Activated naive CD8-positive, alpha-beta T cell treated with anti-CD3 and anti-CD28 coated beads for 36 hours (primary cell): ENCODE measurements around the gene PTPRK. TPM values are rescaled to one million over a fixed set of nuclear protein-coding genes. Genes with fewer than 3 reads are reported as not detected.
"Not testable (repeated sequence)": the region's sequence is repeated elsewhere in the genome, so short reads cannot be mapped to it uniquely, and the experiment has no call there.

Experiments used
- DNase-seq: peaks from one replicate; pipeline ENCODE4 v3.0.0; 2021
- H3K27ac Mint-ChIP-seq: one replicate; pipeline ENCODE4 v1.8.0; 2022; ENCODE audit warnings: mild to moderate bottlenecking, moderate library complexity, mixed read lengths
- H3K27me3 Mint-ChIP-seq: one replicate; pipeline ENCODE4 v1.8.0; 2022; ENCODE audit warnings: mild to moderate bottlenecking, mixed read lengths
- H3K36me3 Mint-ChIP-seq: one replicate; pipeline ENCODE4 v1.8.0; 2021; ENCODE audit warnings: mild to moderate bottlenecking, mixed read lengths
- H3K4me1 Mint-ChIP-seq: one replicate; pipeline ENCODE4 v1.8.0; 2021; ENCODE audit warnings: mixed read lengths
- H3K4me3 Mint-ChIP-seq: one replicate; pipeline ENCODE4 v1.8.0; 2022; ENCODE audit warnings: mild to moderate bottlenecking, moderate library complexity, mixed read lengths
- H3K9me3 Mint-ChIP-seq: one replicate; pipeline ENCODE4 v1.8.0; 2022; ENCODE audit warnings: mixed read lengths
- total RNA-seq, 2 experiments: library from RNA; stranded (reverse); gene quantifications; one replicate each; pipeline ENCODE4 v1.2.3, GENCODE V29; 2021

The PTPRK gene
- total RNA-seq, 2 experiments from 2014 or later: 13.4 to 18.0 TPM

DNA sequence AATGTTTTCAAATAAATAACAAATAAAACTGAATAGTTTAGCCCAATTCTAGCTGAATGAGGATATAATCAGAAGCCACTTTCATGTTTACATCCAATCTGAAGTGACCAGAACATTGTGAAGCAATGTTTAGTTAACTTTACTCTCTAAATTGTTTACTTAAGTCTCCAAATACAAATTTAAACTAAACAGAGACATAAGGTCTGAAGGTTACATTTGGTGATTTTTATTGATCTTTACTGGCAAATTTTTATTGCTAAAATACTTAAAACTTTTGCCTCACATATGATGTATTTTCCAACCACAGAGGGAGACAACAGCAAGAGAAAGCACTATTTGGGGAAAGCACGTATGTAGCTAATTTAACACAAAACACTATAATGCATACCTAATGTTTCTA lies 512.7 kb downstream of the PTPRK start:
- H3K4me1 Mint-ChIP-seq: peaks cover 40% of the 10 kb centered on the region
- H3K4me3 Mint-ChIP-seq: no peak overlapping the region
- no peak for DNase-seq
- H3K27me3 Mint-ChIP-seq: no peaks in the 10 kb centered on the region
- peaks cover 2% of the 10 kb centered on the region for H3K9me3 Mint-ChIP-seq
- peaks cover 8% of the 10 kb centered on the region for H3K36me3 Mint-ChIP-seq
- H3K27ac Mint-ChIP-seq: no peak overlapping the region

DNA sequence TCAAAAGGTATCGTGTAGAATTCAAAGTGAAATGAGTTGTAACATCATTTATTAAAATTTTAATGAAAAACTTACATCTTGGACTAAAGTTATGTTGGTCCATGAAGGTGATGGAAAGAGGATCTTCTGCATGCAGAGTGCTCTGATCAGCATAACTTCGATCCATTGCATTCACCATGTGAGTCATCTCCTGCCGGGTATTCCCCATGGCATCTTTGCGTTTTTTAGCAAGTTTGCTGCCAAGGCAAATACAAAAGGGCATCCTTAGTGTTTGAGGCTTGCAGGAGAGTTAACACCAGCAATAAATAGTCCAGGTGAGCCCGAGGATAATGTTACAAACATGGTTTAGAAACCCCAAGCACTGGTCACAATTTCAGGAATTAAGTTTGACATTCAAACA lies 515.4 kb downstream of the PTPRK start:
- H3K27ac Mint-ChIP-seq: no peak overlapping the region
- no peak for DNase-seq
- peaks cover 35% of the 10 kb centered on the region for H3K4me1 Mint-ChIP-seq
- no peaks in the 10 kb centered on the region for H3K27me3 Mint-ChIP-seq
- peaks cover 10% of the 10 kb centered on the region for H3K36me3 Mint-ChIP-seq
- H3K4me3 Mint-ChIP-seq: no peak overlapping the region
- peaks cover 2% of the 10 kb centered on the region for H3K9me3 Mint-ChIP-seq

DNA sequence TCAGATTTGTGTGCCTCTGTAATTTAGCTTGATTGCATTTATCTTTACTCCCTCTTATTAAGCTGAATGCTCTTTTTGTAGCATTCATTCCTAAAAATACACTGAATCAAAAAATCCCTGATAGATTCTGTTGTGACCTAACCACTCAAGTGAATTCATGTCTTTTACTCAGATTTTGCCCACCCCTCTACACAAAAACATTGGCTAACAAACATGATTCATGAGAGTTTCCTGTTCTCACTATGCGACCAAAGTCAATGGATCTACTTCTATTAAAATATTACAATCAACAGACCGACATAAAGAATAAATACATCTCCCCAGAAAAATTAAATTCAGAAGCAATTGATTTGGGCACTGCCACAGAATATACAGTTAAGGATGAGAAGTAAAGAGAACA lies 520.0 kb downstream of the PTPRK start:
- peak overlapping the region; percentile 42 for H3K4me3 Mint-ChIP-seq
- no peaks in the 10 kb centered on the region for H3K27me3 Mint-ChIP-seq
- H3K27ac Mint-ChIP-seq: peak overlapping the region; percentile 87
- H3K36me3 Mint-ChIP-seq: peaks cover 28% of the 10 kb centered on the region
- peaks cover 73% of the 10 kb centered on the region for H3K4me1 Mint-ChIP-seq
- DNase-seq: no peak
- peaks cover 2% of the 10 kb centered on the region for H3K9me3 Mint-ChIP-seq

DNA sequence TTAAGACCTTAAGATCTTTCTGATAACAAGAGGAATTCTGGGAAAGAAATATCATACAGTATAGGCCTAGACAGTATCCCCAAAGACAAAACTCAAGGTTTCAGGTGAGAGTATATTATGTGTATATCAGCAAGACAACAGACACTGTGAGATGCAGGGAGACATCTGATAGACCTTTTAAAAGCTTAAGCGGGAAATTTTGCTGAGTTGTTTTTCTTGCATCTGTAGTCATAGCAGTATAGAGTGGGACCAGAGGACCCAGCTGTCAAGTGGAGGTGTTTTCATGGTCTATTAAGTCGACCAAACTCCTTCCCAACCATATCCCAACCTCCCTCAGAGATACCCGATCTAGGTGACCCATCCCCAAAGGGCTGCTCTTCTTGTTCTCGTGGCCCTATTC lies 521.4 kb downstream of the PTPRK start:
- Mint-ChIP-seq H3K4me3 (no peak overlapping the region), H3K27me3 (no peaks in the 10 kb centered on the region), H3K9me3 (no peaks in the 10 kb centered on the region), H3K36me3 (peaks cover 21% of the 10 kb centered on the region), H3K27ac (peak overlapping the region; percentile 83), H3K4me1 (peaks cover 68% of the 10 kb centered on the region)
- no peak for DNase-seq

DNA sequence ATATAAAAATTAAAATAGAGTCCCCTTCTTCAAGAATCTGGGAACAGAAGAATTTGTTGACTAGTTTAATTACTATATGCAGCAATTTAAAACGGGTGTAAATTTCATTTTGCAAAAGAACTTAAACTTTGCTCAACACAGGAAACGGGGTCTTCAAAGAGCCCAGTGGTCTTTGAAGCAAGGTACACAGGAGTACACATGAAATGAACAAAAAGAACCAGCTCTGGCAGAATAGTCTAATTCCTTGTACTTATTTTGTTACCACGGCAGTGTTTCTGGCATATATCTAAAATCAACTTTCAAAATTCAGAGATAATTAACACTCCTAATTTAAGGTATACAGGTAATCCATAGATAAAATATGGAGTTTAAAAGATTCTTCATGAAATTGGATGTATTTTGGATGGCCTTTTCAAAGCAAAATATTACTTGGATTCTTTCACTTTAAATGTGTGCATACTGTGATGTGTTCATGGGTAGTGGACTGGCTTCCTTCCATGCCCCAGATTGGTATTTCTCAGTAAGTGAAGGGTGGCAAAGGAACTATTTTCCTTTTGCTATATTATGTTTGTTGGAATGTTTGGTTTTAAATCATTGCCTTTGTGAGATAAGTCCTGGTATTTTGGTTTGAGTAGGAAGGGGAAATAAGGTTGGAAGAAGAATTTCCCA lies 522.8 kb downstream of the PTPRK start:
- Mint-ChIP-seq H3K36me3 (peaks cover 21% of the 10 kb centered on the region), H3K4me1 (peaks cover 68% of the 10 kb centered on the region), H3K9me3 (no peaks in the 10 kb centered on the region), H3K27me3 (no peaks in the 10 kb centered on the region), H3K27ac (peak overlapping the region; percentile 83), H3K4me3 (peak overlapping the region; percentile 67)
- no peak for DNase-seq

DNA sequence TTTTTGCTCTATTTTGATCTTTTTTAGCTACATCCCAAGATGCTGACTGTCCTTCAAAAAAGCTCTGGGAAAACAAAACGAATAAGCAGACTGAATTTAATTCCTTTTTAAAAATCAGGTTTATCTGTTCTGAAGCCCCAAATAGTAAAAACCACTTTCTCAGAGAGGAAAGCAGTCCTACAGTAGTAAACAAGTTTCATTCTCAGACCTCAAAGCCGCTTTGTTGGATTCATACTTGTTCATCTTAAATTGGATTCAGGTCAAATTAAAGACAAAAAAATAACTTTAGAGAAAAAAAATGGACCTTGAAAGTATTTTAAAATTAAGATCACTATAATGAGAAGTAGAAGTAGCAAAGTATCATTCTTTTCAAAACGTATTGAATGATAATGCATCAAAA lies 523.5 kb downstream of the PTPRK start:
- Mint-ChIP-seq H3K27ac (peak overlapping the region; percentile 83), H3K4me3 (peak overlapping the region; percentile 67), H3K36me3 (peaks cover 23% of the 10 kb centered on the region), H3K27me3 (no peaks in the 10 kb centered on the region), H3K9me3 (no peaks in the 10 kb centered on the region), H3K4me1 (peaks cover 72% of the 10 kb centered on the region)
- DNase-seq: no peak

DNA sequence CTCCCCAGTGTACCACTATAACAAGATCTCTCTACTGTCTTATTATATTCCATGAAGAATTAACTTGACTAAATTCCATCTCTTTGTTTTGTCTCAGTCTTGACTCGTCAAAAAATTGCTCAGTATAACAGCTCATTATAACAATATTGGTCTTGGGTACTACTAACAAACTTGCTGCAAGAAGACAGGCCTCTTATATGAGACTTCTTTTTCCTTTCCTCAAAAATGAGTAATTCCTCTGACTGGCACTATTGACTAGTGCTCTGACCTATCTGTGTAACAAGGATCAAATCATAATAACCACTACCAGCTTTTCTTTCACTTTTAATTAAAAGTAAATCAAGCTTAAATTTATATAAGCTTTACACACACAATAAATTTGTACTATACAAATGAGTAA lies 528.3 kb downstream of the PTPRK start:
- H3K27me3 Mint-ChIP-seq: no peaks in the 10 kb centered on the region
- no peak for DNase-seq
- H3K36me3 Mint-ChIP-seq: peaks cover 28% of the 10 kb centered on the region
- peak overlapping the region; percentile 70 for H3K4me3 Mint-ChIP-seq
- peak overlapping the region; percentile 81 for H3K27ac Mint-ChIP-seq
- peaks cover 7% of the 10 kb centered on the region for H3K9me3 Mint-ChIP-seq
- H3K4me1 Mint-ChIP-seq: peaks cover 58% of the 10 kb centered on the region

DNA sequence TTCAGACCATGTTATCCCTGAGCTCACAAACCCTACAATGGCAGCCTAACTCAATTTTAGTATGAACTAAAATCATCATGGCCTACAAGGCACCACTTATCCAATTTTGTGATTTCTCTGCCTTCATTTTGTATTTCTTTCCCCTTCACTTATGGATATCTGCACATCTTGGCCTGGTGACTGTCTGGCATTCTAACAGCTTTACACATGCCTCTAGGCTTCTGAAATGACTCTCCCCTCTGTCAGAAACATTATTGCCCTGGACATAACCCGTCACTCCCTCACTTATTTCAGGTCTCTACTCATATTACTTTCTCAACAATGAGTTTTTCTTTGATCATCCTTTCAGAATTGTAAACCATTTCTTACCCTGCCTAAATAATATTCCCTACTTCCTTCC lies 530.3 kb downstream of the PTPRK start:
- H3K4me1 Mint-ChIP-seq: peaks cover 54% of the 10 kb centered on the region
- H3K27ac Mint-ChIP-seq: peak overlapping the region; percentile 60
- DNase-seq: no peak
- H3K9me3 Mint-ChIP-seq: peaks cover 7% of the 10 kb centered on the region
- H3K36me3 Mint-ChIP-seq: peaks cover 32% of the 10 kb centered on the region
- no peak overlapping the region for H3K4me3 Mint-ChIP-seq
- H3K27me3 Mint-ChIP-seq: no peaks in the 10 kb centered on the region

DNA sequence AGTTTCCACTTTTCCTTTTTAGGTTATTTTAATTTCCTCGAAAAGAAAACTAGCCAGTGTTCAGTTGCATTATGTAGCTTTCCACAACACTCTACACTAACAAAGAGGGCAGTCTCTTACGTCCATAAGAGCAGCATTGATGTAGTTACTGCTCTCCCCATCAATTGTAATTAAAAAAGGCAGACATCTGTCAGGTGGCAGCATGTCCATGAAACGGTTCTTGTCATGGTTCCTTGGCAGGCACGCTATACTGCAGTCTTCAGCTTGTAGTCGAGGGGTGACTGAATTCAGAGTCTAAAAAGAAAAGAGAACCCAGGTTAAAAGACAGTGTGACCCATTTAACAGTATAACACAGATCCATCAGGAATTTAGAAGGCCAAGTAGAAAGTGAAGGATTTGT lies 539.4 kb downstream of the PTPRK start:
- H3K27ac Mint-ChIP-seq: peak overlapping the region; percentile 85
- H3K4me1 Mint-ChIP-seq: peaks cover 60% of the 10 kb centered on the region
- H3K27me3 Mint-ChIP-seq: no peaks in the 10 kb centered on the region
- H3K36me3 Mint-ChIP-seq: peaks cover 66% of the 10 kb centered on the region
- DNase-seq: no peak
- peak overlapping the region; percentile 73 for H3K4me3 Mint-ChIP-seq
- H3K9me3 Mint-ChIP-seq: peaks cover 13% of the 10 kb centered on the region

DNA sequence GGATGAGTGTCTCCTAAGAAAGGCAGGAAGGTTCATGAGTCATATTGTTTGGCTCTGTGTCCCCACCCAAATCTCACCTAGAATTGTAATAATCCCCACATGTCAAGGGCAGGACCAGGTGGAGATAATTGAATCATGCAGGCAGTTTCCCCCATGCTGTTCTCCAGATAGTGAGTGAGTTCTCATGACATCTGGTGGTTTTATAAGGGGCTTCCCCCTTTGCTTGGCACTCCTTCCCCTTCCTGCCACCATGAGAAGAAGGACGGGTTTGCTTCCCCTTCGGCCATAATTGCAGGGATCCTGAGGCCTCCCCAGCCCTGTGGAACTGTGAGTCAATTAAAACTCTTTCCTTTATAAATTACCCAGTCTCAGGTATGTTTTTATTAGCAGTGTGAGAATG lies 542.2 kb downstream of the PTPRK start:
- Mint-ChIP-seq H3K36me3 (peaks cover 69% of the 10 kb centered on the region), H3K4me3 (peak overlapping the region; percentile 92), H3K27ac (peak overlapping the region; percentile 97), H3K4me1 (peaks cover 62% of the 10 kb centered on the region), H3K9me3 (peaks cover 24% of the 10 kb centered on the region)
- DNase-seq: peak; percentile 58
- not testable (repeated sequence) for H3K27me3 Mint-ChIP-seq

DNA sequence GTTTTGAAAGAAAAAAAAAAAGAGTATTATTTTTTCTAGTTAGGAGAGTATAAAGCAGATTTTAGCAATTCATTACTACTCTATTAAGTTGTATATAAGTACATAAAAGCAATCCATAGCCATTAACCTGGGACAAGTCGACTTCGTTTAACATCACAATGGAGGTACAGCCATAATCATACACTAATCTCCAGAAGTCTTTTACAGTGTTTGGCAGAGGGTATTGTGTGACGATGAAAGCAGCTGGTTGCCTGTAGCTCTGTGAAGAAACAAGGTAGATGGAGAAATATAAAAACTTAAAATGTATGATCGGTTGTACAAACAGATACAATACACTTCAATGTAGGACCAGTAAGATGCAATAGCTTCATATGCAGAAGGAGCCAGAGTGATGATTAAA lies 543.6 kb downstream of the PTPRK start:
- H3K4me3 Mint-ChIP-seq: peak overlapping the region; percentile 16
- peaks cover 63% of the 10 kb centered on the region for H3K4me1 Mint-ChIP-seq
- peak overlapping the region; percentile 97 for H3K27ac Mint-ChIP-seq
- H3K36me3 Mint-ChIP-seq: peaks cover 63% of the 10 kb centered on the region
- no peak for DNase-seq
- no peaks in the 10 kb centered on the region for H3K27me3 Mint-ChIP-seq
- H3K9me3 Mint-ChIP-seq: peaks cover 28% of the 10 kb centered on the region

DNA sequence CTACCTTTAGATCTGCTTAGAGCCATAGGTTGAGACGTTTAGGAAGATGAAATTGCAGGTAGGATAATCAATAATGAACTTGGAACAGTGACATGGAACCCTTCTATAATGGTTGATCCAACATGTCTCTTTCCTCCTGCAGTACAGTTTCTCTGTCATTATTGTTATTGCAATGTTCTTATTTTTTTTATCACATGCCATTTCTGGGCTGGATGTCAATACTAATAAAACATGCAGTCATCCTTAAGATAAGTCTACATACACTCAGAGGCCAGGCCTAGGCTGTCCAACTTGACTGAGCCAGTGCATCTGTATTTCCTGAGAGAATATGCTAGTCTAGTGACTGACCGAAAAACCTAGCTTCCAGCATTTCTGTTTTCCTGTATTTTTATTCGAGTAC lies 544.3 kb downstream of the PTPRK start:
- Mint-ChIP-seq H3K4me1 (peaks cover 66% of the 10 kb centered on the region), H3K27ac (peak overlapping the region; percentile 97), H3K4me3 (no peak overlapping the region), H3K36me3 (peaks cover 59% of the 10 kb centered on the region), H3K27me3 (no peaks in the 10 kb centered on the region), H3K9me3 (peaks cover 24% of the 10 kb centered on the region)
- DNase-seq: no peak

DNA sequence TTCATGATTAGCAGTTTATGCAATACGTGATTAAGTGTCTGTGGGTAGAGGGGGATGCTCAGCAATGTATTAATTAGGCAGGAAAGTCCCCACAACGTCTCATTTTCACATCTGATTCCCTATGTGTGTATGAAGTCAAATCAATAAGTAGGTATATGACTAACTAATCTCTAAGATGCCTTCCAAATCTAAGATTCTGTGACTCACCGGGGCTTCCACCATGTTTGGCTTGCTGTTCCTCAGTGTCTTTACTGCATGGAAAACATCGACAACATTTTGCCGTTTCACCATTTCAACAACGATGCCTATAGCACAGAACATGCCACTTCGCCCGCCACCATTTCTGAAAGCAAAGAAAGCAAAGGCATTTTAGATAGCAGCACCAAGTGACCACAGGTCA lies 547.6 kb downstream of the PTPRK start:
- Mint-ChIP-seq H3K9me3 (peaks cover 22% of the 10 kb centered on the region), H3K4me3 (peak overlapping the region; percentile 82), H3K4me1 (peaks cover 67% of the 10 kb centered on the region), H3K27me3 (no peaks in the 10 kb centered on the region), H3K36me3 (peaks cover 45% of the 10 kb centered on the region), H3K27ac (peak overlapping the region; percentile 98)
- DNase-seq: peak; percentile 51

DNA sequence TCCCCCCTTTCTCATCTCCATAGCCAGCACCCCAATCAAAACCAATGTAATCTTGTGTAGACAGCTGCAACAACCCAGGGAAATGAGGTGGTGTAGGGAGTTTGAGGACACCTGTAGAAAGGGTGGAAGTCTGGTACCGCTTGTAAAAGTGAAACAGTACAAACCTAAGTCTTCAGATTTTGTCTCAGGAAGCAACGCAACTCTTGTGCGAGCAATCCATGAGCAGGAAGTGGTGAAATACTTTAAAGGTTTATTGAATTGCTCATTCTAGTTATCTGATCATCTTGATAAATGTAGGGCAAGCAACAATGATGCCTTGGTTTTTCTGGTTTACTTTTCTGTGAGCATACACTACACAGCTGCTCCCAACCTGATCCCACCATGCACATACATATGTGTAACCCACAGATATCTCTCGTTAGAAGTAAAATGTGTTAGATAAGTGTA lies 548.4 kb downstream of the PTPRK start:
- H3K36me3 Mint-ChIP-seq: peaks cover 47% of the 10 kb centered on the region
- H3K9me3 Mint-ChIP-seq: peaks cover 23% of the 10 kb centered on the region
- H3K4me1 Mint-ChIP-seq: peaks cover 70% of the 10 kb centered on the region
- H3K4me3 Mint-ChIP-seq: peak overlapping the region; percentile 82
- DNase-seq: peak; percentile 44
- H3K27me3 Mint-ChIP-seq: no peaks in the 10 kb centered on the region
- H3K27ac Mint-ChIP-seq: peak overlapping the region; percentile 98

DNA sequence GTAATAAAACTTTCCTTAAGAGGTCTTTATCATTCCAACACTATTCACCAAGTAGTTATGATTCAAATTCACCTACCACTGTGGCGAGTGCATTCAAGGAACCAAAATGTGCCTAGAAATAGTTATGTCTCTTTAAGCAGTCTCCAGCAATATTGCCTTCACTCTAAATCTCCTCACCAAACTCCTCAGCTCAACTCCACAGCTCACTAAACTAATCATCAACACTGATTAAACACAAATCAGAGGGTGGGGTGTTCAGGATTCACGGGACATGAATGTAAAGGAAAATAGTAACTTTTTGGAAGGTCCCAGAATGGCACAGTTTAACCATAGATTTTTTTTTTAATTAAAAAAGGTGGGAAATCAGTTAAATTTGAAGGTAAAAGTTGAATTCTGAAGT lies 549.0 kb downstream of the PTPRK start:
- Mint-ChIP-seq H3K4me3 (peak overlapping the region; percentile 82), H3K9me3 (peaks cover 20% of the 10 kb centered on the region), H3K36me3 (peaks cover 46% of the 10 kb centered on the region), H3K4me1 (peaks cover 69% of the 10 kb centered on the region), H3K27ac (peak overlapping the region; percentile 98), H3K27me3 (no peaks in the 10 kb centered on the region)
- no peak for DNase-seq

DNA sequence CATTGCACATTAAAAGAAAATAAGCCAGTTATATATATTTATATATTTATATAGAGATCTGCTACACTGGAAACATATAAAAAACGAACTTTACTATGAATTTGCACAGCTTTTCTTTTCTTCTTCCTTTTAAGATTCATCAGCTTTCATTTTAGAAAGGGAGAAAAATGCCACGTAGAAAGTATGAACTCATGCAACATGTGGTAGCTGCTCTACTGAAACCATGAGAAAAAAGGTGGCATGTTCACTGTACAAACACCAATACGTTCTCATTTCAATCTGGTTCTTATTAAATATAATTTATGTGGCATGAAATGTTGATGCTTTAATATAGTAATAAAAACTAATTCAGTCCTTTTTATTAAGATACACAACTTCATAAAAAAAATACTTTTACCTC lies 550.7 kb downstream of the PTPRK start:
- H3K9me3 Mint-ChIP-seq: peaks cover 15% of the 10 kb centered on the region
- peaks cover 58% of the 10 kb centered on the region for H3K4me1 Mint-ChIP-seq
- peaks cover 33% of the 10 kb centered on the region for H3K36me3 Mint-ChIP-seq
- no peaks in the 10 kb centered on the region for H3K27me3 Mint-ChIP-seq
- peak overlapping the region; percentile 94 for H3K27ac Mint-ChIP-seq
- no peak for DNase-seq
- peak overlapping the region; percentile 47 for H3K4me3 Mint-ChIP-seq
